Suppressor macrophage (primary cell): ENCODE results near the gene ENTPD8.
"Not testable (repeated sequence)": the region's sequence is repeated elsewhere in the genome, so short reads cannot be mapped to it uniquely, and the experiment has no call there.

Experiments
- DNase-seq, 4 experiments: peaks; one replicate each; pipeline ENCODE4 v3.0.0-alpha.2; 2020 to 2022

ENTPD8 gene

DNA sequence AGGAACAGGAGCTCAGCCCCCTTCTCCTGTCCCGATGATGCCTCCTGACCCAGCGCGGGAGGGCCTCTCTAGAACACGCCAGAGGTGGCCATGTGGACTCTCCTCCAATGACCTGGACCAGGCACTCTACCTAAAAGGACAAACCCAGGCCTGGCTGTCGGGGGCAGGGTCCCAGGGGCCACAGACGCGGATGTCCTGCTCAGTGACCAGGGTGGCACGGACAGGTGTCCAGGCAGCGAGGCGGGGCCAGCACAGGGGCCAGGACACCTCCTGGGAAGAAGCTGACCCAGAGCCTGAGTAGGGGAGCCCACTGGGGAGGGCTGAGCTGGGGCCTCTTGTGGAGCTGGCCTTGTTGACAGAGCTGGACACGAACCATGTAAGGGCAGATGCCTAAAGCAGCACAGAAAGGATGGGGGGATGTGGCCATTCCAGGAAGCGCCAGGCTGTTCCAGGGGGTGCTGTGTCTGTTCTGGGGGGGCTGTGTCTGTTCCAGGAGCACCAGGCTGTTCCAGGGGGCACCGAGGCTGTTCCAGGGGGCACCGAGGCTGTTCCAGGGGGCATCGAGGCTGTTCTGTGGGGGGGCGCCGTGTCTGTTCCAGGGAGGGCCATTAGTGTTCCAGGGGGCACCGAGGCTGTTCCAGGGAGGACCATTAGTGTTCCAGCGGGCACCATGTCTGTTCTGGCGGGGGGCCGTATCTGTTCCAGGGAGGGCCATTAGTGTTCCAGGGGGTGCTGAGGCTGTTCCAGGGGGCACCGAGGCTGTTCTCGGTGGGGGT is 48.7 kb downstream of the ENTPD8 start:
- no peak for DNase-seq

- DNase-seq: no peak
Measured at GRCh38 chr9:137391411-137391754, 49.8 kb downstream of the ENTPD8 start.

DNA sequence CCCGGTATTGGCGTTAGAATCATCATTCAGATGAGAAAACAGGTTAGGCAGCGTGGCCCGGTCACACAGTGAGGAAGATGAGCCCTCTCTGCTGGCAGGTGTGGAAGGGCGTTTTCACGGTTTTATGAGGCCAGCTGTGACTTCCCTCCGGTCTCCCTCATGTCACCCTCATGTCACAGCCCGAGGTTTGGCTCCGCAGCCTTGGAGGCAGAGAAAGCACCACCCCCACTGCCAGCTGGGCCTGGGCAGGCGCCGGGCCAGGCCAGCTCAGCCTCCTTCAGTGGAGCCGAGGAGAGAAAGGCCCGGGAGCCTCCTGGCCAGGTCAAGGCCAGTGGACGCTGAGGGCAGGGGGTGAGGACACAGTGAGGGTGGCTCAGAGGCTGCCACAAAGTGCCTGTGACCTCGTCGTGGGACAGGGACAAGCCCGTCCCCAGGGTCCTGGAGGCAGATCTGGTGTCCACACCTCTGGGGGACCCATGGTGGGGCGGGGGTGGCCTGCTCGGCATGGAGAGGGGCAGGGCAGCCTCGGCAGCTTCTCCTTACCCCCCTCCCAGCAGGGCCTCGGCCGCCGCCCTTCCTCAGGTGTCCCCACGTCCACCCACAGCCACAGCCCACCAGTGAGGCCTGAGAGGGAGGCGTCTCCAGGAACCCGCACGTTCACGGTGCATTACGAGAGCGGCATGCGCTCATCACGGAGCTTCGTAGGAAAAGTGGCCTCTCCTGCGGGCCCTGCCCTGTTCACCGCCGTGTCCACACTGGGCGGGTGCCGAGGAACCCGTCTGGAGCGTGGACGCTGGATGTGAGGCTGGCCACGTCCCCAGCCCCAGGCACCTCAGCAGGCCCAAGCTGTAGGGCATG is 50.4 kb downstream of the ENTPD8 start:
- no peak for DNase-seq

DNA sequence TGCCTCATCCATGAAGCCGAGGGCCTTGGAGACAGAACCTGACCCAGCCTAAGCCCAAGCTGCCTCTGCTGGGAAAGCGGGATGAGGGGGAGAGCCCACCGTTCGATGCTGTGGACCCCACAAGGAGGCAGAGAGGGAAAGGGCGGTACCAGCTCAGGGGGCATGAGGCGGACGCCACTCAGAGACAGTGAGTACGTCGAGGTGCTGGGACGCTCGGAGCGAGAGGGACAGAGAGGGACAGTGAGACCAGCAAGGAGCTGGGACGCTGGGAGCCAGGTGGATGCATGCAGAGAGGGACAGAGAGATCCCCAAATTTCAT is 51.8 kb downstream of the ENTPD8 start:
- DNase-seq: no peak

DNA sequence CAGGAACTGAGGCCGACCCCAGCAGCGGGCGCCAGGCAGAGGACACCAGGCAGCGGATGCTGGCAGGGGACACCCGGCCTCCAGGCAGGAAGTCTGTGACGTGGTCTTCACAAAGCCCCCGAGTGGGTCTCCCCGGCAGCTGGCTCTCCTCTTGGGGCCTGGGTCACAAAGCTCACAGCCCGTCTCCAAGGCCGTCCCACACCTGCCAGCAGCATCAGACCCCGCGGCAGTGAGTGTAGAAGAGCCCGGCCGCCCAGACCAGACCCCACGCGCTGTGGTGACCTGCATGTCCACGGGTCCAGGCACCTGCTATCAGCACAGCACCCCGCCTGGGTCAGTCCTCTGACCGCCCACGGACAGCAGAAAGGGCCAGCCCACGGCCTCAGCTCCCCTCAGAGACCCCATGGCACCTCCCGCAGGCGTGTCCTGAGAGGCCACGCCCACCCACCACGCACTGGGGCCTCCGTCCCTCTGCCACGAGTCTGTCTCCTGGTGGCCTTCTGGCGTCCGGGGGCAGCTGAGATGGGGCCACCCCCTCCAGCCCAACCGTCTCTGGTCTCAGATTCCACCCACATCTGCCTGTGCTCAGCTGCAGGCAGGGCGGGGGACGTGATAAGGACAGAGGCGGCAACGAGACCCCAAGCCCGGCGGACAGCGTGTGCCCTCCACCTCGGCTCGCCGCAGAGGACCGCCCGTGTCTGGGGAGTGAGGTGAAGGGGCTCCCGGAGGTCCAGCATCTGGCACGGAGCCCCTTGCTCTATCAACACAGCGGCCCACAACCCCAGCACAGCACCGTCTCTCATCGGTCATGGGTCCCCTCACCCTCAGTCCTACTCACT is 52.3 kb downstream of the ENTPD8 start:
- DNase-seq: no peak

GRCh38 chr9:137387891-137388560 is 53.1 kb downstream of the ENTPD8 start:
- no peak for DNase-seq

- DNase-seq: peak in 2 of 4 experiments; percentile 38 to 39
Measured at GRCh38 chr9:137387114-137387890, 53.9 kb downstream of the ENTPD8 start.

- DNase-seq: not testable (repeated sequence)
Measured at GRCh38 chr9:137386507-137387113, 54.5 kb downstream of the ENTPD8 start.

GRCh38 chr9:137385061-137385655 is 56.0 kb downstream of the ENTPD8 start:
- DNase-seq: no peak
